ENCODE measurements around the gene NISCH. TPM values are rescaled to one million over a fixed set of nuclear protein-coding genes. Genes with fewer than 3 reads are reported as not detected.

Gene NISCH
- polyA plus RNA-seq, 1 donor (not counting 4 experiments of a cell fraction or from before 2014, with no cell fraction given) = 48.1 TPM

DNA sequence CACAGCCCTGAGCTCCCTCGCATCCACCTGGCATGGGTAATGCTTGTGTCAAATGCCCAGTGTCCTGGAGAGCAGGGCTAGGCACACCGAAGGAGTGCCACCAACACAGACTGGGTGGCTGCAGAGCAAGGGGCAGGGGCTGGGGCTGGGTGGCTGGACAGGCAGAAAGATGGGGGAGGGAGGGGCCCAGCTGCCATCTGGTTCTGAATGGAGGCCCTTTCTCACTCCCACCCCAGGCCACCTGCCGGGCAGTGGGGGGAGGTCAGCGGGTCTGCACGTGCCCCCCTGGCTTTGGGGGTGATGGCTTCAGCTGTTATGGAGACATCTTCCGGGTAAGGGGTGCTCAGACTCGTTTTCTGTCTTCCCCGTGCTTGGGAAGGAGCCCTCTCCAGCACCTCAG lies 56.7 kb downstream of the NISCH start:
- no peak for DNase-seq (ENCODE audit: low read depth, low spot score)
- H4K20me1 ChIP-seq (ENCODE audit: control insufficient read depth, extremely low read depth, insufficient read depth, low read length) = no peaks in the 10 kb centered on the region
- H3K27me3 ChIP-seq (ENCODE audit: control insufficient read depth, extremely low read depth, insufficient read depth, low read length) = peaks cover 8% of the 10 kb centered on the region
- dilution Hi-C loops (cut with MboI; ENCODE audit: extremely low pct_ligation_motif_present, low sequenced_read_pairs) = no loop called here
- H3K9ac ChIP-seq (ENCODE audit: control insufficient read depth, extremely low read depth, insufficient read depth, low read length) = no peak overlapping the region
- no peak overlapping the region for H3K27ac ChIP-seq (ENCODE audit: control insufficient read depth, insufficient read depth, low read length)
- H3K4me3 ChIP-seq (ENCODE audit: control insufficient read depth in 2 of 3, extremely low read depth in 1 of 3, insufficient read depth in 2 of 3, low read depth in 1 of 3, low read length in 3 of 3) = no peak overlapping the region
- no peaks in the 10 kb centered on the region for H3K9me3 ChIP-seq (ENCODE audit: control insufficient read depth, low read depth, low read length)
- H3K4me1 ChIP-seq (ENCODE audit: control insufficient read depth, extremely low read depth, insufficient read depth, low read length) = no peaks in the 10 kb centered on the region
- no peak overlapping the region for H2AFZ ChIP-seq (ENCODE audit: control insufficient read depth, low read length)
- H3K79me2 ChIP-seq (ENCODE audit: control insufficient read depth, insufficient read depth, low read length) = no peaks in the 10 kb centered on the region
- FAIRE-seq = no peak
- no peak for TF ChIP-seq EZH2 (IDR thresholded peaks at IDR 0.05; ENCODE audit: low read length)
- TF ChIP-seq, protein P1, sequence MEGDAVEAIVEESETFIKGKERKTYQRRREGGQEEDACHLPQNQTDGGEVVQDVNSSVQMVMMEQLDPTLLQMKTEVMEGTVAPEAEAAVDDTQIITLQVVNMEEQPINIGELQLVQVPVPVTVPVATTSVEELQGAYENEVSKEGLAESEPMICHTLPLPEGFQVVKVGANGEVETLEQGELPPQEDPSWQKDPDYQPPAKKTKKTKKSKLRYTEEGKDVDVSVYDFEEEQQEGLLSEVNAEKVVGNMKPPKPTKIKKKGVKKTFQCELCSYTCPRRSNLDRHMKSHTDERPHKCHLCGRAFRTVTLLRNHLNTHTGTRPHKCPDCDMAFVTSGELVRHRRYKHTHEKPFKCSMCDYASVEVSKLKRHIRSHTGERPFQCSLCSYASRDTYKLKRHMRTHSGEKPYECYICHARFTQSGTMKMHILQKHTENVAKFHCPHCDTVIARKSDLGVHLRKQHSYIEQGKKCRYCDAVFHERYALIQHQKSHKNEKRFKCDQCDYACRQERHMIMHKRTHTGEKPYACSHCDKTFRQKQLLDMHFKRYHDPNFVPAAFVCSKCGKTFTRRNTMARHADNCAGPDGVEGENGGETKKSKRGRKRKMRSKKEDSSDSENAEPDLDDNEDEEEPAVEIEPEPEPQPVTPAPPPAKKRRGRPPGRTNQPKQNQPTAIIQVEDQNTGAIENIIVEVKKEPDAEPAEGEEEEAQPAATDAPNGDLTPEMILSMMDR (optimal IDR thresholded peaks at IDR 0.05 in 1 of 3, IDR thresholded peaks at IDR 0.05 in 1 of 3, conservative IDR thresholded peaks at IDR 0.05 in 1 of 3; ENCODE audit: extremely low read depth in 1 of 3, insufficient read depth in 2 of 3, low read length in 3 of 3) = no peak
- H3K9me1 ChIP-seq (ENCODE audit: control insufficient read depth, extremely low read depth, insufficient read depth, low read length) = no peaks in the 10 kb centered on the region
- H3K4me2 ChIP-seq (ENCODE audit: control insufficient read depth, extremely low read depth, insufficient read depth, low read depth, low read length) = no peak overlapping the region
- H3K36me3 ChIP-seq (ENCODE audit: control insufficient read depth in 2 of 2, extremely low read depth in 1 of 2, insufficient read depth in 2 of 2, low read length in 2 of 2) = no peaks in the 10 kb centered on the region

DNA sequence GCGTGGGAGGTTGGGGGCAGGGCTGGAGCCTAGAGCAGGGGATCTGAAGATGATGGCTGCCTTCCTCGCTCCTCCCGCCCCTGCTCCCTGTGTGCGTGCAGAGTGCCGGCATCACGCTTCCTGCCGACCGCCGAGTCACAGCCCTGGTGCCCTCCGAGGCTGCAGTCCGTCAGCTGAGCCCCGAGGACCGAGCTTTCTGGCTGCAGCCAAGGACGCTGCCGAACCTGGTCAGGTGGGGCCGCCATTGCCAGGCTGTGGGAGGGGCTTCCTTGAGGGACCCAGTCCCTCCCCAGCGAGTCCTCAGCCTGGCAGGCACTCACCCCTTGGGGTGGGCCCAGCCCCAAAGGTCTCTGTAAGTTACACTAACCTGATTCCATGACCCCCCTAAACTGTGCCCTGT lies 57.3 kb downstream of the NISCH start:
- FAIRE-seq = no peak
- H3K36me3 ChIP-seq (ENCODE audit: control insufficient read depth in 2 of 2, extremely low read depth in 1 of 2, insufficient read depth in 2 of 2, low read length in 2 of 2) = no peaks in the 10 kb centered on the region
- no peaks in the 10 kb centered on the region for H3K9me3 ChIP-seq (ENCODE audit: control insufficient read depth, low read depth, low read length)
- no peak overlapping the region for H3K27ac ChIP-seq (ENCODE audit: control insufficient read depth, insufficient read depth, low read length)
- DNase-seq (ENCODE audit: low read depth, low spot score) = no peak
- H4K20me1 ChIP-seq (ENCODE audit: control insufficient read depth, extremely low read depth, insufficient read depth, low read length) = no peaks in the 10 kb centered on the region
- peaks cover 10% of the 10 kb centered on the region for H3K27me3 ChIP-seq (ENCODE audit: control insufficient read depth, extremely low read depth, insufficient read depth, low read length)
- H3K4me1 ChIP-seq (ENCODE audit: control insufficient read depth, extremely low read depth, insufficient read depth, low read length) = no peaks in the 10 kb centered on the region
- no peak overlapping the region for H3K4me3 ChIP-seq (ENCODE audit: control insufficient read depth in 2 of 3, extremely low read depth in 1 of 3, insufficient read depth in 2 of 3, low read depth in 1 of 3, low read length in 3 of 3)
- H3K79me2 ChIP-seq (ENCODE audit: control insufficient read depth, insufficient read depth, low read length) = no peaks in the 10 kb centered on the region
- TF ChIP-seq EZH2 (IDR thresholded peaks at IDR 0.05; ENCODE audit: low read length) = no peak
- TF ChIP-seq, protein P1 (optimal IDR thresholded peaks at IDR 0.05 in 1 of 3, IDR thresholded peaks at IDR 0.05 in 1 of 3, conservative IDR thresholded peaks at IDR 0.05 in 1 of 3; ENCODE audit: extremely low read depth in 1 of 3, insufficient read depth in 2 of 3, low read length in 3 of 3) = no peak
- no peak overlapping the region for H3K4me2 ChIP-seq (ENCODE audit: control insufficient read depth, extremely low read depth, insufficient read depth, low read depth, low read length)
- no peak overlapping the region for H2AFZ ChIP-seq (ENCODE audit: control insufficient read depth, low read length)
- dilution Hi-C loops (cut with MboI; ENCODE audit: extremely low pct_ligation_motif_present, low sequenced_read_pairs) = no loop called here
- H3K9ac ChIP-seq (ENCODE audit: control insufficient read depth, extremely low read depth, insufficient read depth, low read length) = no peak overlapping the region
- H3K9me1 ChIP-seq (ENCODE audit: control insufficient read depth, extremely low read depth, insufficient read depth, low read length) = no peaks in the 10 kb centered on the region
